Hepatocyte (in vitro differentiated cells): ENCODE data around the gene FLT1.

Experiments used
- EZH2 ChIP-seq: fragments of 200-600 bp; sonication (generic); IDR thresholded peaks from 2 replicates; pipeline ENCODE4 v1.6.1; 2016; ENCODE audit warnings: antibody characterized with exemption, mild to moderate bottlenecking, borderline replicate concordance
- EZH2phosphoT487 ChIP-seq: fragments of 200-600 bp; sonication (generic); IDR thresholded peaks from one replicate; pipeline ENCODE4 v1.6.1; 2018; ENCODE audit warnings: antibody characterized with exemption, mild to moderate bottlenecking, low read depth, moderate library complexity; ENCODE audit not compliant: unreplicated experiment, severe bottlenecking
- TF ChIP-seq, protein P1 (sequence below): fragments of 200-600 bp; sonication (generic); IDR thresholded peaks from 2 replicates; pipeline ENCODE4 v1.5.1; 2016; ENCODE audit warnings: antibody characterized with exemption, mild to moderate bottlenecking; ENCODE audit not compliant: poor library complexity

DNA sequence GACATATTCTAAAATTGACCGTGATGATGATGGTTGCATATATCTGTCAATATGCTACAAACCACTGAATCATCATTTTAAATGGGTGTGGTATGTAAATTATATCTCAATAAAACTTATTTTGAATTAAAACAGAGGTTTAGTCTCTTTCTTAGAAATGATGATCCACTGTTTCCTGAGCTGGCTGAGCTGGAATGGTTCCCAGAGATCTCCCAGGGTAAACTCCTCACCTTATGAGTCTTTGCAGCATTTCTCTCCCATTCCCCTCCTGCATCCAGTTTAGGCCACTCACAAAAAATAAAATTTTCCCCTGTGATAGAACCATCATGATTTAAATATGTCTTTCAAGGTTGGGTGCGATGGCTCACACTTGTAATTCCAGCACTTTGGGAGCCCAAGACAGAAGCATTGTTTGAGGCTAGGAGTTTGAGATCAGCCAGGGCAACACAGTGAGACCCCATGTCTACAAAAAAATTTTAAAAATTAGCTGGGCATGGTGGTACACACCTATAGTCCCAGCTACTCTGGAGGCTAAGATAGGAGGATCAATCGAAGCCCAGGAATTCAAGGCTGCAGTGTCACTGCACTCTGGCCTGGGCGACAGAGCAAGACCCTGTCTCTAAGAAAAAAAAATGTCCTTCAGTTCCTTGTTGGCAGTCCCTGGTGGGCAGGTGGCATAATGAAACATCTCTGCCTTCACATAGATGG lies 46.1 kb downstream of the FLT1 start:
- TF ChIP-seq, protein P1, sequence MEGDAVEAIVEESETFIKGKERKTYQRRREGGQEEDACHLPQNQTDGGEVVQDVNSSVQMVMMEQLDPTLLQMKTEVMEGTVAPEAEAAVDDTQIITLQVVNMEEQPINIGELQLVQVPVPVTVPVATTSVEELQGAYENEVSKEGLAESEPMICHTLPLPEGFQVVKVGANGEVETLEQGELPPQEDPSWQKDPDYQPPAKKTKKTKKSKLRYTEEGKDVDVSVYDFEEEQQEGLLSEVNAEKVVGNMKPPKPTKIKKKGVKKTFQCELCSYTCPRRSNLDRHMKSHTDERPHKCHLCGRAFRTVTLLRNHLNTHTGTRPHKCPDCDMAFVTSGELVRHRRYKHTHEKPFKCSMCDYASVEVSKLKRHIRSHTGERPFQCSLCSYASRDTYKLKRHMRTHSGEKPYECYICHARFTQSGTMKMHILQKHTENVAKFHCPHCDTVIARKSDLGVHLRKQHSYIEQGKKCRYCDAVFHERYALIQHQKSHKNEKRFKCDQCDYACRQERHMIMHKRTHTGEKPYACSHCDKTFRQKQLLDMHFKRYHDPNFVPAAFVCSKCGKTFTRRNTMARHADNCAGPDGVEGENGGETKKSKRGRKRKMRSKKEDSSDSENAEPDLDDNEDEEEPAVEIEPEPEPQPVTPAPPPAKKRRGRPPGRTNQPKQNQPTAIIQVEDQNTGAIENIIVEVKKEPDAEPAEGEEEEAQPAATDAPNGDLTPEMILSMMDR = no peak
- TF ChIP-seq EZH2phosphoT487 (no peak), EZH2 (no peak)
